Measurements from ENCODE around the gene APEH. TPM values are rescaled to one million over a fixed set of nuclear protein-coding genes. Genes with fewer than 3 reads are reported as not detected.
A peak's percentile ranks its signal among the peaks of the same experiment; 100 is the strongest.

APEH gene
- polyA plus RNA-seq, 3 donors: 66.1 to 105 (median 92.6) TPM

DNA sequence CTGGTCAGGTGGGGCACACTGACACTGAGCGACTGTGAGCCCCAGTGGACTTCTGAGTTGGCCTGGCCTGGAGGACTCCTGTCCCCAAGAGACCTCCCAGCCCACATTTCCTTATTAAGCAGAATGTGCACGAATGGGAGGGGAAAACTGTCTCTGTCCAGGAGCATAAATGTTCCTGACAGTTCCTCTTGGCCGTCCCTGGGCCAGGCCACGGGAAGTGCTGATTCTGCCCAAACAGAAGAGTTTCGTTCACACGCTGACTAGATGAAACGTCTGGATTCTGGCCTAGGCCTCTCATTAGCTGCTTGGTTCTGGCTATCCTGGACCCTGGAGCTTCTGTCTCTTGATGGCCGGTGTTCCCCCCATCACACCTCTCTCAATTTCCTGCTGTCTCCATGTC, 29.5 kb upstream of the APEH start:
- no peak for TF ChIP-seq CTCF (IDR thresholded peaks at IDR 0.05)
- Histone ChIP-seq H3K4me2 (replicated peaks; ENCODE audit: extremely low read depth, low read length, poor library complexity, severe bottlenecking) (no peak overlapping the region), H3K4me1 (ENCODE audit: control insufficient read depth in 1 of 2, insufficient read depth in 2 of 2, low read length in 2 of 2) (no peaks in the 10 kb centered on the region), H3K79me2 (ENCODE audit: insufficient read depth, low read length) (no peaks in the 10 kb centered on the region), H3K27me3 (ENCODE audit: control insufficient read depth in 2 of 2, insufficient read depth in 2 of 2, low read length in 2 of 2) (no peaks in the 10 kb centered on the region), H3K27ac (ENCODE audit: low read depth in 1 of 2, low read length in 2 of 2) (no peak overlapping the region), H3K36me3 (replicated peaks in 1 of 2; ENCODE audit: control insufficient read depth in 1 of 2, insufficient read depth in 2 of 2, low read length in 2 of 2) (no peaks in the 10 kb centered on the region), H4K20me1 (ENCODE audit: insufficient read depth, low read length) (no peaks in the 10 kb centered on the region), H3K4me3 (replicated peaks in 1 of 3; ENCODE audit: low read depth in 2 of 3, low read length in 3 of 3) (no peak overlapping the region), H2AFZ (ENCODE audit: insufficient read depth, low read depth, low read length, poor library complexity, severe bottlenecking) (no peak overlapping the region), H3K9ac (ENCODE audit: insufficient read depth, low read length, poor library complexity, severe bottlenecking) (no peak overlapping the region), H3K9me3 (replicated peaks in 1 of 2; ENCODE audit: control insufficient read depth in 1 of 2, insufficient read depth in 1 of 2, low read length in 2 of 2) (no peaks in the 10 kb centered on the region)
- no peak overlapping the region for H3K4me3 Mint-ChIP-seq
- no peak for DNase-seq
- H3K4me1 Mint-ChIP-seq: no peaks in the 10 kb centered on the region
- peaks cover 0 to 2% (median 0%) of the 10 kb centered on the region in 7 donors for H3K9me3 Mint-ChIP-seq
- WGBS (ENCODE audit: insufficient coverage): 83% methylated on average over 7 of the region's 8 CpGs
- intact Hi-C loops (cut with micrococcal nuclease): no loop called here
- no peaks in the 10 kb centered on the region for H3K36me3 Mint-ChIP-seq
- no peak overlapping the region for H3K27ac Mint-ChIP-seq
- peaks cover 0 to 10% (median 3%) of the 10 kb centered on the region in 3 donors for H3K27me3 Mint-ChIP-seq (ENCODE audit: low read depth in 3 of 3)

DNA sequence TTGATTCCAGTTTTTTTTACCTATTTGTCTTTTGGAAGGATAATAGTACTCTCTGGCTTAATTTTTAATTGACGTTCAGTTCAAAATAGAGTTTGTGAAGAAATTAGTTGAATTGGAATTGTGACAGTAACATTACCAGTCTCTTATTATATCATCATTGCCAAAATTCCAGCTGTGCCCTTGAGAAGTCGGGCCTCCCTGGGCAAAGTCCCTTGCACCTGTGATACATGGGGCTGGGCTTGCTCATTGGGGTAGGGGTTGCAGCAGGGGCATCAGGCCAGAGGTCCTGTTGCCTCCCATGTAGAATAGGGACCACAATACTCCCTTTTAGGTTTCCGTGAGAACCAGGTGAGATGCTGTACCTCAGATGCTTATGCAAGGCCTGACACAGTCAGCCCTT, 27.9 kb upstream of the APEH start:
- no peak overlapping the region for H3K4me2 ChIP-seq (replicated peaks; ENCODE audit: extremely low read depth, low read length, poor library complexity, severe bottlenecking)
- peak overlapping the region in 1 of 7 donors; percentile 12 for H3K27ac Mint-ChIP-seq
- intact Hi-C loops (cut with micrococcal nuclease): no loop called here
- WGBS (ENCODE audit: insufficient coverage): 100% methylated on average over 1 of the region's 3 CpGs
- no peaks in the 10 kb centered on the region for H3K79me2 ChIP-seq (ENCODE audit: insufficient read depth, low read length)
- peaks cover 0 to 5% (median 3%) of the 10 kb centered on the region in 3 donors for H3K27me3 Mint-ChIP-seq (ENCODE audit: low read depth in 3 of 3)
- H3K9ac ChIP-seq (ENCODE audit: insufficient read depth, low read length, poor library complexity, severe bottlenecking): no peak overlapping the region
- no peak overlapping the region for H3K27ac ChIP-seq (ENCODE audit: low read depth in 1 of 2, low read length in 2 of 2)
- H3K9me3 Mint-ChIP-seq: no peaks in the 10 kb centered on the region
- no peaks in the 10 kb centered on the region for H3K9me3 ChIP-seq (replicated peaks in 1 of 2; ENCODE audit: control insufficient read depth in 1 of 2, insufficient read depth in 1 of 2, low read length in 2 of 2)
- H2AFZ ChIP-seq (ENCODE audit: insufficient read depth, low read depth, low read length, poor library complexity, severe bottlenecking): no peak overlapping the region
- H3K4me1 ChIP-seq (ENCODE audit: control insufficient read depth in 1 of 2, insufficient read depth in 2 of 2, low read length in 2 of 2): no peaks in the 10 kb centered on the region
- H3K36me3 Mint-ChIP-seq: no peaks in the 10 kb centered on the region
- H3K4me1 Mint-ChIP-seq: no peaks in the 10 kb centered on the region
- no peaks in the 10 kb centered on the region for H3K36me3 ChIP-seq (replicated peaks in 1 of 2; ENCODE audit: control insufficient read depth in 1 of 2, insufficient read depth in 2 of 2, low read length in 2 of 2)
- H3K4me3 Mint-ChIP-seq: no peak overlapping the region
- no peaks in the 10 kb centered on the region for H3K27me3 ChIP-seq (ENCODE audit: control insufficient read depth in 2 of 2, insufficient read depth in 2 of 2, low read length in 2 of 2)
- no peaks in the 10 kb centered on the region for H4K20me1 ChIP-seq (ENCODE audit: insufficient read depth, low read length)
- H3K4me3 ChIP-seq (replicated peaks in 1 of 3; ENCODE audit: low read depth in 2 of 3, low read length in 3 of 3): no peak overlapping the region
- TF ChIP-seq CTCF (IDR thresholded peaks at IDR 0.05): no peak
- no peak for DNase-seq

Measured in CD14-positive monocyte (primary cell).